ENCODE results near the gene C16orf96.

- TF ChIP-seq POLR2A (IDR thresholded peaks at IDR 0.05; ENCODE audit: low read depth, low read length) (no peak), POLR2AphosphoS5 (IDR thresholded peaks at IDR 0.05; ENCODE audit: low read depth, low read length) (no peak), TAF1 (IDR thresholded peaks at IDR 0.05; ENCODE audit: low read depth, low read length) (no peak), POU2F2 (IDR thresholded peaks at IDR 0.05; ENCODE audit: low read depth, low read length) (no peak)
Observed at GRCh38 chr16:4537376-4538343, 18.5 kb upstream of the C16orf96 start.

Data from GM12891 (cell line).